GM18508 (cell line): ENCODE measurements around the gene FEM1B.

Experiments used
- ATAC-seq: cut with Tn5 transposase; IDR thresholded peaks from one replicate; pipeline ENCODE4 v1.9.1; 2021; ENCODE audit warnings: moderate number of reproducible peaks; ENCODE audit not compliant: insufficient read depth, unreplicated experiment

FEM1B gene

GRCh38 chr15:68279779-68280753 lies 2.5 kb downstream of the FEM1B start:
- ATAC-seq, result no peak

GRCh38 chr15:68281008-68281407 lies 3.5 kb downstream of the FEM1B start:
- ATAC-seq, result no peak

GRCh38 chr15:68283401-68283800 lies 5.9 kb downstream of the FEM1B start:
- no peak for ATAC-seq

- no peak for ATAC-seq
Observed at GRCh38 chr15:68284616-68285258, 7.2 kb downstream of the FEM1B start.

- no peak for ATAC-seq
Observed at GRCh38 chr15:68285259-68285980, 7.9 kb downstream of the FEM1B start.

GRCh38 chr15:68286256-68286655 lies 8.7 kb downstream of the FEM1B start:
- no peak for ATAC-seq

GRCh38 chr15:68289057-68289456 lies 11.5 kb downstream of the FEM1B start:
- no peak for ATAC-seq

GRCh38 chr15:68289621-68290352 lies 12.2 kb downstream of the FEM1B start:
- ATAC-seq, result no peak

- no peak for ATAC-seq
Observed at GRCh38 chr15:68290715-68291114, 13.2 kb downstream of the FEM1B start.

- no peak for ATAC-seq
Observed at GRCh38 chr15:68292157-68292781, 14.7 kb downstream of the FEM1B start.

GRCh38 chr15:68292967-68293366 lies 15.4 kb downstream of the FEM1B start:
- ATAC-seq, result no peak

GRCh38 chr15:68295014-68295805 lies 17.7 kb downstream of the FEM1B start:
- ATAC-seq, result no peak

GRCh38 chr15:68298336-68298735 lies 20.8 kb downstream of the FEM1B start:
- no peak for ATAC-seq

- ATAC-seq, result peak; percentile 55
Observed at GRCh38 chr15:68298882-68299381, 21.4 kb downstream of the FEM1B start.

- ATAC-seq, result no peak
Observed at GRCh38 chr15:68299436-68299835, 21.9 kb downstream of the FEM1B start.

- no peak for ATAC-seq
Observed at GRCh38 chr15:68300115-68300940, 22.8 kb downstream of the FEM1B start.

- ATAC-seq, result no peak
Observed at GRCh38 chr15:68301301-68301700, 23.8 kb downstream of the FEM1B start.

- no peak for ATAC-seq
Observed at GRCh38 chr15:68302729-68303128, 25.2 kb downstream of the FEM1B start.
